Heart right ventricle (tissue), 16 donors: ENCODE measurements around the gene RANBP6. TPM values are rescaled to one million over a fixed set of nuclear protein-coding genes. Genes with fewer than 3 reads are reported as not detected.
"Not testable (repeated sequence)": the region's sequence is repeated elsewhere in the genome, so short reads cannot be mapped to it uniquely, and the experiment has no call there.

Source experiments
- ATAC-seq, 8 donors: fragments of 200-7000 bp; cut with Tn5 transposase; one replicate each; pipeline ENCODE4 v1.9.1; 2020; ENCODE audit warnings: mild to moderate bottlenecking in 8 of 8, moderate library complexity in 8 of 8, moderate number of reproducible peaks in 1 of 8
- DNase-seq, 2 donors: peaks; one replicate each; pipeline ENCODE4 v3.0.0-alpha.2; 2020
- H3K27ac ChIP-seq, 10 donors: fragments of 200-600 bp; sonication (generic) in 2 of 10; one replicate each; pipeline versions ENCODE4 v1.5.0 to v1.8.0; 2020 to 2022; ENCODE audit warnings: mild to moderate bottlenecking in 3 of 10
- H3K27me3 ChIP-seq, 7 donors: fragments of 200-600 bp; one replicate each; pipeline ENCODE4 v1.8.0; 2021 to 2022; ENCODE audit warnings: mild to moderate bottlenecking in 2 of 7
- H3K36me3 ChIP-seq, 9 donors: fragments of 200-600 bp; sonication (generic) in 1 of 9; one replicate each; pipeline versions ENCODE4 v1.5.0 to v1.8.0; 2020 to 2022; ENCODE audit warnings: mild to moderate bottlenecking in 2 of 9
- H3K4me1 ChIP-seq, 9 donors: fragments of 200-600 bp; sonication (generic) in 1 of 9; one replicate each; pipeline versions ENCODE4 v1.5.0 to v1.8.0; 2020 to 2022; ENCODE audit warnings: mild to moderate bottlenecking in 4 of 9
- H3K4me3 ChIP-seq, 10 donors: fragments of 200-600 bp; sonication (generic) in 2 of 10; one replicate each; pipeline versions ENCODE4 v1.5.0 to v1.8.0; 2020 to 2022; ENCODE audit warnings: mild to moderate bottlenecking in 7 of 10, moderate library complexity in 2 of 10
- H3K9me3 ChIP-seq, 11 donors: fragments of 200-600 bp in 10 of 11; sonication (generic) in 2 of 11; one replicate each; pipeline versions ENCODE4 v1.5.0 to v1.8.0; 2013 to 2022; ENCODE audit warnings: mild to moderate bottlenecking in 2 of 11, control low read depth in 1 of 11, moderate library complexity in 1 of 11
- CTCF ChIP-seq, 9 donors: fragments of 200-600 bp; sonication (generic) in 2 of 9; IDR thresholded peaks; one replicate each; pipeline versions ENCODE4 v1.5.0 to v1.8.0; 2021 to 2022; ENCODE audit warnings: antibody characterized with exemption in 9 of 9, mild to moderate bottlenecking in 5 of 9, moderate library complexity in 1 of 9
- WGBS, 2 donors: extraction: QIAGEN DNeasy Blood & Tissue Kit; methylation state at CpG; one replicate each; pipeline ENCODE4 v1.1.7; 2013; ENCODE audit warnings: inconsistent platforms in 1 of 2; 5-methylcytosine and 5-hydroxymethylcytosine counted together
- intact Hi-C, 10 donors: fragments of 100-400 bp; cut with DNase I; formaldehyde crosslinking; loops; one replicate each; pipeline versions ENCODE4 v1.11.1 to v1.14.2; 2022
- polyA plus RNA-seq, 2 donors: library from polyadenylated mRNA; stranded (reverse); fragments of 200-250 nt; gene quantifications; one replicate each; pipeline ENCODE4 v1.2.3, GENCODE V29; 2013
- total RNA-seq, 10 donors: library from RNA; stranded (reverse); fragmentation: NEBNext Ultra II Directional in 3 of 10; extraction: Animal tissue kit (Norgen Biotek cat#: 25700) in 3 of 10; gene quantifications; one replicate each; pipeline versions ENCODE4 v1.2.1 to v1.2.4, GENCODE V29; 2021 to 2023
- donor health status: Arrhythmogenic right ventricular cardiomyopathy.
- donor health status: ischemic (EF 13 %, LVEDD 7.1; RV severe dilation, severe dysfunction).
- donor health status: healthy with polysubstance abuse.
- donor health status: DM: no; HTN: yes; CAD: no.
- donor health status: DM: no; HTN: no; CAD: no.
- donor health status: ischemic (EF 25% LVEDD 6.9; RV normal size, moderate dysfunction).
- donor health status: ischemic (EF 25% LVEDD 5.7; RV mildly dilated, moderate dysfunction).
- donor health status: healthy.
- donor health status: DM: yes; HTN: yes; CAD: no.
- donor health status: Ischemic cardiomyopathy.
- donor health status: ischemic (EF 35%, LVEDD 5.7; RV mildly dilated, moderate dysfunction).
- donor health status: nonischemic (EF 11% LVEDD 7.7; RV severe dilation, severe dysfunction).
- donor health status: DM: yes; HTN: yes; CAD: no.
- donor health status: PGD.
- donor health status: ischemic (EF 29% LVEDD 5.4; RV normal size, mild dysfunction).
- donor health status: nonischemic (EF 23%, LVEDD 6.1; RV moderate dilation, normal function).

Gene RANBP6
- total and polyA plus RNA-seq, 12 donors = 8.7 to 36.2 (median 25.3) TPM

- H3K27me3 ChIP-seq = peaks cover 0 to 3% (median 0%) of the 10 kb centered on the region in 7 donors
- intact Hi-C loops = no loop called here
- ATAC-seq (no peak), DNase-seq (no peak)
- no peaks in the 10 kb centered on the region for H3K36me3 ChIP-seq
- H3K4me3 ChIP-seq = no peak overlapping the region
- H3K27ac ChIP-seq = no peak overlapping the region
- H3K9me3 ChIP-seq = no peaks in the 10 kb centered on the region
- 85 to 92% methylated on average over 3 of the region's 3 CpGs for WGBS, 2 donors
- no peak for TF ChIP-seq CTCF (IDR thresholded peaks at IDR 0.05)
- H3K4me1 ChIP-seq = no peaks in the 10 kb centered on the region
Observed at GRCh38 chr9:6036391-6036790, 21.0 kb upstream of the RANBP6 start.

GRCh38 chr9:6034954-6035353 is 19.5 kb upstream of the RANBP6 start:
- 78% methylated on average over 5 of the region's 5 CpGs for WGBS, 2 donors
- Histone ChIP-seq H3K27me3 (peaks cover 0 to 12% (median 0%) of the 10 kb centered on the region in 7 donors), H3K4me1 (no peaks in the 10 kb centered on the region), H3K9me3 (no peaks in the 10 kb centered on the region), H3K4me3 (no peak overlapping the region), H3K36me3 (no peaks in the 10 kb centered on the region), H3K27ac (no peak overlapping the region)
- ATAC-seq (peak in 2 of 8 donors; percentile 13 to 41), DNase-seq (no peak)
- TF ChIP-seq CTCF (IDR thresholded peaks at IDR 0.05) = no peak
- intact Hi-C loops = no loop called here

GRCh38 chr9:6029604-6030274 is 14.3 kb upstream of the RANBP6 start:
- no peak for DNase-seq
- intact Hi-C loops = no loop called here
- WGBS, 2 donors = 47 to 51% methylated on average over 4 of the region's 4 CpGs
- Histone ChIP-seq H3K27ac (no peak overlapping the region), H3K36me3 (no peaks in the 10 kb centered on the region), H3K27me3 (peaks cover 0 to 31% (median 13%) of the 10 kb centered on the region in 7 donors), H3K9me3 (no peaks in the 10 kb centered on the region), H3K4me3 (no peak overlapping the region), H3K4me1 (no peaks in the 10 kb centered on the region)
- no peak for TF ChIP-seq CTCF (IDR thresholded peaks at IDR 0.05)
- no peak for ATAC-seq

GRCh38 chr9:6024035-6024554 is 8.7 kb upstream of the RANBP6 start:
- no peak overlapping the region for H3K4me3 ChIP-seq
- intact Hi-C loops = no loop called here
- H3K36me3 ChIP-seq = no peaks in the 10 kb centered on the region
- H3K9me3 ChIP-seq = no peaks in the 10 kb centered on the region
- TF ChIP-seq CTCF (IDR thresholded peaks at IDR 0.05) = peak; percentile 22 to 66 (median 44)
- ATAC-seq (no peak), DNase-seq (no peak)
- H3K4me1 ChIP-seq = peaks cover 0 to 5% (median 0%) of the 10 kb centered on the region in 9 donors
- 44 to 45% methylated on average over 4 of the region's 4 CpGs for WGBS, 2 donors
- H3K27me3 ChIP-seq = peaks cover 0 to 16% (median 1%) of the 10 kb centered on the region in 7 donors
- no peak overlapping the region for H3K27ac ChIP-seq

GRCh38 chr9:6016975-6017374 is 1.6 kb upstream of the RANBP6 start:
- H3K9me3 ChIP-seq, H3K27me3 ChIP-seq, ATAC-seq, DNase-seq, H3K4me3 ChIP-seq, H3K27ac ChIP-seq: not testable (repeated sequence)
- Histone ChIP-seq H3K4me1 (peaks cover 0 to 40% (median 29%) of the 10 kb centered on the region in 9 donors), H3K36me3 (peaks cover 0 to 26% (median 0%) of the 10 kb centered on the region in 9 donors)
- intact Hi-C loops = loop anchor here in 1 of 10 donors (5.0 kb wide), 1 partner anchor 70 kb away; no protein-coding TSS in a partner anchor
- WGBS, 2 donors = 95 to 98% methylated on average over 10 of the region's 10 CpGs
